Liver (tissue), 9 donors: ENCODE measurements around the gene VAC14. TPM values are rescaled to one million over a fixed set of nuclear protein-coding genes. Genes with fewer than 3 reads are reported as not detected.

Source experiments
- DNase-seq: peaks from one replicate; pipeline ENCODE4 v3.0.0-alpha.2; 2017; ENCODE audit warnings: low spot score
- H3K27ac ChIP-seq, 2 donors: one replicate each; pipeline ENCODE4 v1.7.0; 2013; ENCODE audit warnings: inconsistent platforms in 2 of 2, low read length in 2 of 2, control low read depth in 1 of 2, low read depth in 1 of 2, mild to moderate bottlenecking in 1 of 2
- H3K27me3 ChIP-seq, 4 donors: one replicate each; pipeline versions ENCODE4 v1.6.1 to v1.7.0; 2013; ENCODE audit warnings: low read length in 3 of 4, inconsistent platforms in 1 of 4, mild to moderate bottlenecking in 1 of 4, moderate library complexity in 1 of 4; ENCODE audit not compliant: control insufficient read depth in 4 of 4, insufficient read depth in 4 of 4
- H3K36me3 ChIP-seq, 4 donors: one replicate each; pipeline versions ENCODE4 v1.6.1 to v1.7.0; 2013; ENCODE audit warnings: low read length in 3 of 4, mild to moderate bottlenecking in 3 of 4, low read depth in 1 of 4, moderate library complexity in 1 of 4; ENCODE audit not compliant: control insufficient read depth in 4 of 4, insufficient read depth in 3 of 4
- H3K4me1 ChIP-seq, 4 donors: one replicate each; pipeline versions ENCODE4 v1.6.1 to v1.7.0; 2013; ENCODE audit warnings: low read length in 3 of 4, mild to moderate bottlenecking in 3 of 4, moderate library complexity in 1 of 4; ENCODE audit not compliant: control insufficient read depth in 4 of 4, insufficient read depth in 4 of 4
- H3K4me3 ChIP-seq, 3 donors: one replicate each; pipeline versions ENCODE4 v1.6.1 to v1.7.0; 2013; ENCODE audit warnings: low read length in 3 of 3, control low read depth in 1 of 3, low read depth in 1 of 3, mild to moderate bottlenecking in 1 of 3
- H3K9ac ChIP-seq, 2 donors: one replicate each; pipeline ENCODE4 v1.7.0; 2013; ENCODE audit warnings: low read length in 2 of 2, mild to moderate bottlenecking in 2 of 2, moderate library complexity in 2 of 2, control low read depth in 1 of 2, low read depth in 1 of 2
- H3K9me3 ChIP-seq, 4 donors: one replicate each; pipeline versions ENCODE4 v1.6.1 to v1.7.0; 2013; ENCODE audit warnings: low read length in 3 of 4; ENCODE audit not compliant: control insufficient read depth in 4 of 4
- EGR1 ChIP-seq, 2 donors: IDR thresholded peaks; 2 replicates each; pipeline ENCODE4 v1.6.1; 2016 to 2018; ENCODE audit warnings: antibody characterized with exemption in 2 of 2, low read depth in 2 of 2
- FOXA1 ChIP-seq: IDR thresholded peaks from 2 replicates; pipeline ENCODE4 v1.6.1; 2016; ENCODE audit warnings: antibody characterized with exemption
- FOXA2 ChIP-seq: IDR thresholded peaks from 2 replicates; pipeline ENCODE4 v1.6.1; 2016; ENCODE audit warnings: antibody characterized with exemption
- GABPA ChIP-seq, 2 donors: IDR thresholded peaks in 1 of 2; conservative IDR thresholded peaks in 1 of 2; 2 replicates each; pipeline ENCODE4 v1.6.1; 2016; ENCODE audit warnings: antibody characterized with exemption in 2 of 2, mild to moderate bottlenecking in 1 of 2, moderate library complexity in 1 of 2
- HNF4A ChIP-seq, 2 donors: conservative IDR thresholded peaks; 2 replicates each; pipeline ENCODE4 v1.6.1; 2016; ENCODE audit warnings: antibody characterized with exemption in 2 of 2, mild to moderate bottlenecking in 2 of 2
- HNF4G ChIP-seq: IDR thresholded peaks from 2 replicates; pipeline ENCODE4 v1.6.1; 2016; ENCODE audit warnings: antibody characterized with exemption
- JUND ChIP-seq, 2 donors: IDR thresholded peaks; 2 replicates each; pipeline ENCODE4 v1.6.1; 2016; ENCODE audit warnings: antibody characterized with exemption in 2 of 2
- MAX ChIP-seq: IDR thresholded peaks from 2 replicates; pipeline ENCODE4 v1.6.1; 2016; ENCODE audit warnings: antibody characterized with exemption
- NR2F2 ChIP-seq: IDR thresholded peaks from 2 replicates; pipeline ENCODE4 v1.6.1; 2016; ENCODE audit warnings: antibody characterized with exemption
- RAD21 ChIP-seq, 2 donors: IDR thresholded peaks; 2 replicates each; pipeline ENCODE4 v1.6.1; 2016; ENCODE audit warnings: antibody characterized with exemption in 2 of 2, mild to moderate bottlenecking in 2 of 2
- REST ChIP-seq: IDR thresholded peaks from 2 replicates; pipeline ENCODE4 v1.6.1; 2016; ENCODE audit warnings: antibody characterized with exemption, mild to moderate bottlenecking
- RXRA ChIP-seq, 2 donors: IDR thresholded peaks; 2 replicates each; pipeline ENCODE4 v1.6.1; 2017 to 2018; ENCODE audit warnings: antibody characterized with exemption in 2 of 2, mild to moderate bottlenecking in 1 of 2
- SP1 ChIP-seq: IDR thresholded peaks from 2 replicates; pipeline ENCODE4 v1.6.1; 2018; ENCODE audit warnings: antibody characterized with exemption, mild to moderate bottlenecking
- TAF1 ChIP-seq: conservative IDR thresholded peaks from 2 replicates; pipeline ENCODE4 v1.6.1; 2016; ENCODE audit warnings: antibody characterized with exemption, mild to moderate bottlenecking
- YY1 ChIP-seq: IDR thresholded peaks from 2 replicates; pipeline ENCODE4 v1.6.1; 2016; ENCODE audit warnings: antibody characterized with exemption, mild to moderate bottlenecking
- WGBS: extraction: QIAGEN DNeasy Blood & Tissue Kit; methylation state at CpG from one replicate; pipeline ENCODE4 v1.1.7; 2013; 5-methylcytosine and 5-hydroxymethylcytosine counted together
- polyA plus RNA-seq, 2 donors: library from polyadenylated mRNA; stranded (reverse) in 1 of 2; unstranded in 1 of 2; fragments of 200-250 nt in 1 of 2; fragments of >200 nt in 1 of 2; fragmentation: Nextera tagmentation in 1 of 2; extraction: Ambion mirVana in 1 of 2; gene quantifications; one replicate each; pipeline versions ENCODE4 v1.2.1 to v1.2.3, GENCODE V29; 2013 to 2015
- total RNA-seq, 2 donors: library from RNA; depleted of rRNA; stranded (reverse); fragments of >200 nt; gene quantifications; one replicate each; pipeline ENCODE4 v1.2.3, GENCODE V29; 2014
- TF ChIP-seq, protein P1 (sequence below): fragments of 150-350 bp; IDR thresholded peaks from 2 replicates; pipeline ENCODE4 v1.5.1; 2017; ENCODE audit warnings: improper control_type of control experiment, low read depth, low read length; ENCODE audit not compliant: missing input control
- TF ChIP-seq, protein P2 (sequence below): IDR thresholded peaks from 2 replicates; pipeline ENCODE4 v1.6.1; 2016; ENCODE audit warnings: antibody characterized with exemption
- TF ChIP-seq, protein P3 (sequence below): IDR thresholded peaks from 2 replicates; pipeline ENCODE4 v1.6.1; 2016; ENCODE audit warnings: antibody characterized with exemption
- donor health status: healthy.
- donor health status: healthy.
- donor health status: healthy.
- donor health status: healthy.
- donor health status: healthy.

Gene VAC14
- total and polyA plus RNA-seq, 4 donors = 16.7 to 29.8 (median 20.5) TPM

DNA sequence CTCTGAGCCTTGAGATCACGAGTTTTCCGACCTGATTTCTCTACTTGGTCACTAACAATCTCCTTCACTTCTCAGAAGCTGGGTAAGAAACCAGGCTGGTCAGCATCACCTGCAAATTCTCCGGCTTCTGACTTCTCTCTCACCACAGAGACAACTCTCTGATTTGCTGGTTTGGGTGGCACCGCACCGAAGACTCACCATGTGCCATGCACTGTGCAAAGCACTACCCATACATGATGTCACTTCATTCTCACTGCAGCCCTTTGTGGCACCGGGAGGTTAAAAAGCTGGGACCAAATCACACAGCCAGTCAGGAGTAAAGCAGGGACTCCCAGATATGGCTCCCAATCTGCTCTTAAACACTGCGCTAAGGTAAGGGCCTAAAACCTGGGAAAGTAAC lies 647 bp downstream of the VAC14 start:
- Histone ChIP-seq H3K4me3 (peak overlapping the region; percentile 55 to 92 (median 82)), H3K9me3 (peaks cover 0 to 7% (median 2%) of the 10 kb centered on the region in 4 donors), H3K36me3 (no peaks in the 10 kb centered on the region), H3K27ac (no peak overlapping the region), H3K9ac (peak overlapping the region; percentile 47 to 80), H3K4me1 (peaks cover 7 to 21% (median 18%) of the 10 kb centered on the region in 4 donors), H3K27me3 (no peaks in the 10 kb centered on the region)
- DNase-seq = no peak
- TF ChIP-seq, protein P1, sequence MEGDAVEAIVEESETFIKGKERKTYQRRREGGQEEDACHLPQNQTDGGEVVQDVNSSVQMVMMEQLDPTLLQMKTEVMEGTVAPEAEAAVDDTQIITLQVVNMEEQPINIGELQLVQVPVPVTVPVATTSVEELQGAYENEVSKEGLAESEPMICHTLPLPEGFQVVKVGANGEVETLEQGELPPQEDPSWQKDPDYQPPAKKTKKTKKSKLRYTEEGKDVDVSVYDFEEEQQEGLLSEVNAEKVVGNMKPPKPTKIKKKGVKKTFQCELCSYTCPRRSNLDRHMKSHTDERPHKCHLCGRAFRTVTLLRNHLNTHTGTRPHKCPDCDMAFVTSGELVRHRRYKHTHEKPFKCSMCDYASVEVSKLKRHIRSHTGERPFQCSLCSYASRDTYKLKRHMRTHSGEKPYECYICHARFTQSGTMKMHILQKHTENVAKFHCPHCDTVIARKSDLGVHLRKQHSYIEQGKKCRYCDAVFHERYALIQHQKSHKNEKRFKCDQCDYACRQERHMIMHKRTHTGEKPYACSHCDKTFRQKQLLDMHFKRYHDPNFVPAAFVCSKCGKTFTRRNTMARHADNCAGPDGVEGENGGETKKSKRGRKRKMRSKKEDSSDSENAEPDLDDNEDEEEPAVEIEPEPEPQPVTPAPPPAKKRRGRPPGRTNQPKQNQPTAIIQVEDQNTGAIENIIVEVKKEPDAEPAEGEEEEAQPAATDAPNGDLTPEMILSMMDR = no peak
- TF ChIP-seq TAF1 = no peak
- no peak for TF ChIP-seq JUND (IDR thresholded peaks at IDR 0.05)
- TF ChIP-seq YY1 = no peak
- no peak for TF ChIP-seq SP1
- TF ChIP-seq GABPA (IDR thresholded peaks at IDR 0.05 in 1 of 2, conservative IDR thresholded peaks at IDR 0.05 in 1 of 2) = no peak
- no peak for TF ChIP-seq EGR1 (IDR thresholded peaks at IDR 0.05; ENCODE audit: low read depth in 2 of 2)
- TF ChIP-seq HNF4G = no peak
- TF ChIP-seq REST = no peak
- TF ChIP-seq, protein P2, sequence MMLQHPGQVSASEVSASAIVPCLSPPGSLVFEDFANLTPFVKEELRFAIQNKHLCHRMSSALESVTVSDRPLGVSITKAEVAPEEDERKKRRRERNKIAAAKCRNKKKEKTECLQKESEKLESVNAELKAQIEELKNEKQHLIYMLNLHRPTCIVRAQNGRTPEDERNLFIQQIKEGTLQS = no peak
- TF ChIP-seq RAD21 (IDR thresholded peaks at IDR 0.05) = no peak
- TF ChIP-seq FOXA2 = no peak
- TF ChIP-seq MAX = no peak
- TF ChIP-seq, protein P3, sequence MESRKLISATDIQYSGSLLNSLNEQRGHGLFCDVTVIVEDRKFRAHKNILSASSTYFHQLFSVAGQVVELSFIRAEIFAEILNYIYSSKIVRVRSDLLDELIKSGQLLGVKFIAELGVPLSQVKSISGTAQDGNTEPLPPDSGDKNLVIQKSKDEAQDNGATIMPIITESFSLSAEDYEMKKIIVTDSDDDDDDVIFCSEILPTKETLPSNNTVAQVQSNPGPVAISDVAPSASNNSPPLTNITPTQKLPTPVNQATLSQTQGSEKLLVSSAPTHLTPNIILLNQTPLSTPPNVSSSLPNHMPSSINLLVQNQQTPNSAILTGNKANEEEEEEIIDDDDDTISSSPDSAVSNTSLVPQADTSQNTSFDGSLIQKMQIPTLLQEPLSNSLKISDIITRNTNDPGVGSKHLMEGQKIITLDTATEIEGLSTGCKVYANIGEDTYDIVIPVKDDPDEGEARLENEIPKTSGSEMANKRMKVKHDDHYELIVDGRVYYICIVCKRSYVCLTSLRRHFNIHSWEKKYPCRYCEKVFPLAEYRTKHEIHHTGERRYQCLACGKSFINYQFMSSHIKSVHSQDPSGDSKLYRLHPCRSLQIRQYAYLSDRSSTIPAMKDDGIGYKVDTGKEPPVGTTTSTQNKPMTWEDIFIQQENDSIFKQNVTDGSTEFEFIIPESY = no peak
- TF ChIP-seq HNF4A (conservative IDR thresholded peaks at IDR 0.05) = no peak
- no peak for TF ChIP-seq FOXA1
- no peak for TF ChIP-seq RXRA (IDR thresholded peaks at IDR 0.05)
- TF ChIP-seq NR2F2 = no peak
- 16% methylated on average over 7 of the region's 7 CpGs for WGBS
